Large intestine (tissue), 3 donors: ENCODE measurements around the gene DEPDC1B. TPM values are rescaled to one million over a fixed set of nuclear protein-coding genes. Genes with fewer than 3 reads are reported as not detected.
"Not testable (repeated sequence)": the region's sequence is repeated elsewhere in the genome, so short reads cannot be mapped to it uniquely, and the experiment has no call there.

Source experiments
- DNase-seq, 2 donors: peaks; one replicate each; pipeline versions ENCODE4 v3.0.0 to v3.0.0-alpha.2; 2013
- H3K27ac ChIP-seq: one replicate; pipeline ENCODE4 v1.5.1; 2013; ENCODE audit warnings: low read length
- H3K27me3 ChIP-seq: 2 replicates; pipeline ENCODE4 v1.6.1; 2013; ENCODE audit warnings: low read length; ENCODE audit not compliant: control insufficient read depth, insufficient read depth
- H3K36me3 ChIP-seq: 2 replicates; pipeline ENCODE4 v1.6.1; 2013; ENCODE audit warnings: low read length; ENCODE audit not compliant: control insufficient read depth, insufficient read depth
- H3K4me1 ChIP-seq: one replicate; pipeline ENCODE4 v1.6.1; 2013; ENCODE audit warnings: low read length; ENCODE audit not compliant: control insufficient read depth, insufficient read depth
- H3K4me3 ChIP-seq: one replicate; pipeline ENCODE4 v1.5.1; 2013; ENCODE audit warnings: low read length
- H3K9me3 ChIP-seq: one replicate; pipeline ENCODE4 v1.6.1; 2013; ENCODE audit warnings: mild to moderate bottlenecking, low read depth, low read length, moderate library complexity; ENCODE audit not compliant: control insufficient read depth
- WGBS: methylation state at CpG from one replicate; pipeline ENCODE4 v1.1.5; 2013; ENCODE audit warnings: low lambda C conversion rate; ENCODE audit not compliant: insufficient coverage; 5-methylcytosine and 5-hydroxymethylcytosine counted together
- polyA plus RNA-seq: library from polyadenylated mRNA; unstranded; fragments of 120-200 nt; gene quantifications from one replicate; pipeline ENCODE4 v1.2.1, GENCODE V29; 2013

DEPDC1B gene
- polyA plus RNA-seq, 1 donor: 15.3 TPM

- DNase-seq, H3K4me1 ChIP-seq, H3K36me3 ChIP-seq, H3K27ac ChIP-seq, H3K4me3 ChIP-seq, H3K9me3 ChIP-seq, H3K27me3 ChIP-seq: not testable (repeated sequence)
- WGBS: 100% methylated on average over 2 of the region's 2 CpGs
Measured at GRCh38 chr5:60553291-60553690, 146.7 kb downstream of the DEPDC1B start.

- no peak for DNase-seq
- Histone ChIP-seq H3K9me3 (peaks cover 3% of the 10 kb centered on the region), H3K27me3 (no peaks in the 10 kb centered on the region), H3K4me3 (no peak overlapping the region), H3K4me1 (no peaks in the 10 kb centered on the region), H3K27ac (no peak overlapping the region), H3K36me3 (no peaks in the 10 kb centered on the region)
- WGBS: no CpG with 5 or more reads among the region's 3 CpGs
Measured at GRCh38 chr5:60551829-60552228, 148.1 kb downstream of the DEPDC1B start.

- H3K9me3 ChIP-seq: peaks cover 3% of the 10 kb centered on the region
- H3K4me1 ChIP-seq: no peaks in the 10 kb centered on the region
- WGBS: 83% methylated on average over 1 of the region's 1 CpG
- H3K4me3 ChIP-seq: no peak overlapping the region
- no peak overlapping the region for H3K27ac ChIP-seq
- H3K36me3 ChIP-seq: no peaks in the 10 kb centered on the region
- H3K27me3 ChIP-seq: no peaks in the 10 kb centered on the region
- no peak for DNase-seq
Measured at GRCh38 chr5:60551250-60551649, 148.7 kb downstream of the DEPDC1B start.

GRCh38 chr5:60550311-60550710 is 149.7 kb downstream of the DEPDC1B start:
- no peaks in the 10 kb centered on the region for H3K27me3 ChIP-seq
- WGBS: 100% methylated on average over 1 of the region's 1 CpG
- H3K4me1 ChIP-seq: no peaks in the 10 kb centered on the region
- no peak overlapping the region for H3K27ac ChIP-seq
- H3K4me3 ChIP-seq: no peak overlapping the region
- no peaks in the 10 kb centered on the region for H3K9me3 ChIP-seq
- DNase-seq: no peak
- H3K36me3 ChIP-seq: no peaks in the 10 kb centered on the region

- no peak overlapping the region for H3K27ac ChIP-seq
- H3K9me3 ChIP-seq: no peaks in the 10 kb centered on the region
- no peaks in the 10 kb centered on the region for H3K27me3 ChIP-seq
- no peak overlapping the region for H3K4me3 ChIP-seq
- H3K36me3 ChIP-seq: no peaks in the 10 kb centered on the region
- DNase-seq: no peak
- no peaks in the 10 kb centered on the region for H3K4me1 ChIP-seq
- 40% methylated on average over 1 of the region's 3 CpGs for WGBS
Measured at GRCh38 chr5:60549841-60550240, 150.1 kb downstream of the DEPDC1B start.

Other genes with a start within 250 kb of the DEPDC1B start
- 77.3 TPM for gene ELOVL7, start 144.1 kb upstream of the DEPDC1B start, polyA plus RNA-seq
- 10.4 TPM for gene ERCC8, start 244.9 kb upstream of the DEPDC1B start, polyA plus RNA-seq
- 39.3 TPM for gene NDUFAF2, start 245.0 kb upstream of the DEPDC1B start, polyA plus RNA-seq